ENCODE measurements around the gene MACROD1.

- TF ChIP-seq POLR2A (IDR thresholded peaks at IDR 0.05): no peak
- TF ChIP-seq CTCF (IDR thresholded peaks at IDR 0.05): no peak
Observed at GRCh38 chr11:64074239-64074638, 91.7 kb downstream of the MACROD1 start.
